Measurements from ENCODE around the gene GAS2L2.

Gene GAS2L2

GRCh38 chr17:35752945-35753764, at the start of gene GAS2L2:
Gene GAS2L2, minus strand, starts transcription at chr17:35753239. Its CDS starts 389 bp downstream, at chr17:35752850.
- DNase-seq (ENCODE audit: low read depth in 3 of 3), result no peak

GRCh38 chr17:35801583-35802224, 48.7 kb upstream of the GAS2L2 start:
- DNase-seq (ENCODE audit: low read depth in 3 of 3), result no peak

GRCh38 chr17:35799942-35800341, 46.9 kb upstream of the GAS2L2 start:
- DNase-seq (ENCODE audit: low read depth in 3 of 3), result no peak

GRCh38 chr17:35797918-35798317, 44.9 kb upstream of the GAS2L2 start:
- DNase-seq (ENCODE audit: low read depth in 3 of 3), result no peak

GRCh38 chr17:35797370-35797769, 44.3 kb upstream of the GAS2L2 start:
- DNase-seq (ENCODE audit: low read depth in 3 of 3), result no peak

- DNase-seq (ENCODE audit: low read depth in 3 of 3), result no peak
Observed at GRCh38 chr17:35796942-35797341, 43.9 kb upstream of the GAS2L2 start.

- no peak for DNase-seq (ENCODE audit: low read depth in 3 of 3)
Observed at GRCh38 chr17:35795871-35796265, 42.8 kb upstream of the GAS2L2 start.

GRCh38 chr17:35795007-35795870, 42.2 kb upstream of the GAS2L2 start, which contains the start of gene MMP28:
Gene MMP28, minus strand, starts transcription at chr17:35795641. Its CDS starts 264 bp downstream, at chr17:35795377.
- no peak for DNase-seq (ENCODE audit: low read depth in 3 of 3)

- DNase-seq (ENCODE audit: low read depth in 3 of 3), result no peak
Observed at GRCh38 chr17:35793257-35793656, 40.2 kb upstream of the GAS2L2 start.

GRCh38 chr17:35791681-35792350, 38.8 kb upstream of the GAS2L2 start:
- no peak for DNase-seq (ENCODE audit: low read depth in 3 of 3)

GRCh38 chr17:35790841-35791240, 37.8 kb upstream of the GAS2L2 start:
- no peak for DNase-seq (ENCODE audit: low read depth in 3 of 3)

- DNase-seq (ENCODE audit: low read depth in 3 of 3), result no peak
Observed at GRCh38 chr17:35788477-35789368, 35.7 kb upstream of the GAS2L2 start.

- no peak for DNase-seq (ENCODE audit: low read depth in 3 of 3)
Observed at GRCh38 chr17:35786941-35787432, 33.9 kb upstream of the GAS2L2 start.

GRCh38 chr17:35784895-35785294, 31.9 kb upstream of the GAS2L2 start:
- DNase-seq (ENCODE audit: low read depth in 3 of 3), result no peak

GRCh38 chr17:35780950-35781349, 27.9 kb upstream of the GAS2L2 start:
- no peak for DNase-seq (ENCODE audit: low read depth in 3 of 3)

GRCh38 chr17:35778641-35779196, 25.7 kb upstream of the GAS2L2 start:
- DNase-seq (ENCODE audit: low read depth in 3 of 3), result no peak

- DNase-seq (ENCODE audit: low read depth in 3 of 3), result no peak
Observed at GRCh38 chr17:35775583-35775982, 22.5 kb upstream of the GAS2L2 start.

GRCh38 chr17:35775039-35775438, 22.0 kb upstream of the GAS2L2 start:
- DNase-seq (ENCODE audit: low read depth in 3 of 3), result no peak

- no peak for DNase-seq (ENCODE audit: low read depth in 3 of 3)
Observed at GRCh38 chr17:35774499-35774898, 21.5 kb upstream of the GAS2L2 start.

Measured in stimulated activated CD4-positive, alpha-beta T cell treated with anti-CD3 and anti-CD28 coated beads, TNF-alpha, amount 100 ng/mL, for 4 hours (primary cell).